Stimulated activated naive CD8-positive, alpha-beta T cell treated with anti-CD3 and anti-CD28 coated beads, Interleukin-15, Interleukin-2, amounts not matched to agents 100 ng/mL and 50 ng/mL, for 24 hours (primary cell): ENCODE results near the gene CCDC6.
"Not testable (repeated sequence)": the region's sequence is repeated elsewhere in the genome, so short reads cannot be mapped to it uniquely, and the experiment has no call there.

ENCODE experiments used
- H3K27ac Mint-ChIP-seq: one replicate; pipeline ENCODE4 v1.8.0; 2021; ENCODE audit warnings: mild to moderate bottlenecking, mixed read lengths
- H3K27me3 Mint-ChIP-seq: one replicate; pipeline ENCODE4 v1.8.0; 2021; ENCODE audit warnings: mixed read lengths
- H3K36me3 Mint-ChIP-seq: one replicate; pipeline ENCODE4 v1.8.0; 2021; ENCODE audit warnings: low read depth, mixed read lengths
- H3K4me1 Mint-ChIP-seq: one replicate; pipeline ENCODE4 v1.8.0; 2021; ENCODE audit warnings: low read depth, mixed read lengths
- H3K4me3 Mint-ChIP-seq: one replicate; pipeline ENCODE4 v1.8.0; 2021; ENCODE audit warnings: mild to moderate bottlenecking, mixed read lengths
- H3K9me3 Mint-ChIP-seq: one replicate; pipeline ENCODE4 v1.8.0; 2021; ENCODE audit warnings: mixed read lengths

CCDC6 gene

GRCh38 chr10:59906417-59907202 lies at the start of gene CCDC6:
Gene CCDC6, minus strand, starts transcription at chr10:59906556. Its CDS starts 132 bp downstream, at chr10:59906424.
- H3K9me3 Mint-ChIP-seq = no peaks in the 10 kb centered on the region
- H3K36me3 Mint-ChIP-seq = peaks cover 34% of the 10 kb centered on the region
- no peaks in the 10 kb centered on the region for H3K27me3 Mint-ChIP-seq
- peaks cover 61% of the 10 kb centered on the region for H3K4me1 Mint-ChIP-seq
- peak within 1 kb of the TSS; percentile 99 for H3K27ac Mint-ChIP-seq
- peak within 1 kb of the TSS; percentile 95 for H3K4me3 Mint-ChIP-seq

DNA sequence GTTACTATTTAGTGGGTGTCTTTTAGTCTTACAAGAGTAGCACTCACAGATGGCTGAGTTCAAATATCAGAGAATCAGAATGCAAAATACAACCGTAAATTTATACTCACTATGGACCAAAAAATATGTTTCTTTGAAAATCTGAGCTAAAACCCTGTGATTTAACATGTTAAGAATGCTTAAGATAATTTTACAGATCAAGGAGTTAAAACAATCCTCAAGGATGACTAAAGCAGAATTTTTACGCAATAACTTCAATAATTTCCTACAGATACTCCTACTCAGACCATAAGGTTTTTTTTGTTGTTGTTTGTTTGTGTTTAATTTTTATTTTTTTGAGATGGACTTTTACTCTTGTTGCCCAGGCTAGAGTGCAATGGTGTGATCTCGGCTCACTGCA lies 47.9 kb upstream of the CCDC6 start:
- H3K4me3 Mint-ChIP-seq = no peak overlapping the region
- peaks cover 17% of the 10 kb centered on the region for H3K27me3 Mint-ChIP-seq
- no peak overlapping the region for H3K27ac Mint-ChIP-seq
- H3K9me3 Mint-ChIP-seq = no peaks in the 10 kb centered on the region
- no peaks in the 10 kb centered on the region for H3K36me3 Mint-ChIP-seq
- H3K4me1 Mint-ChIP-seq = no peaks in the 10 kb centered on the region

DNA sequence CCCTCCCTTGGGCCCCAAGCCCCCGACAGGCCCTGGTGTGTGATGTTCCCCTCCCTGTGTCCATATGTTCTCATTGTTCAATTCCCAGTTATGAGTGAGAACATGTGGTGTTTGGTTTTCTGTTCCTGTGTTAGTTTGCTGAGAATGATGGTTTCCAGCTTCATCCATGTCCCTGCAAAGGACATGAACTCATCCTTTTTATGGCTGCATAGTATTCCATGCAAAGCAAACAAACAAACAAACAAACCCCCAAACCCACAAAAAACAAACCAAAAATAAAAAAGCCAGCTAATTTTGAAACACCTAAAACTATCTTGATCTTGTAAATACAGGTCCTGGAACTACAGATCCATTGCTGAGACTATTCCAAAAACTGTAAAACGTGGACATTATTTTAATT lies 47.4 kb upstream of the CCDC6 start:
- H3K4me1 Mint-ChIP-seq, H3K27ac Mint-ChIP-seq, H3K9me3 Mint-ChIP-seq, H3K36me3 Mint-ChIP-seq, H3K4me3 Mint-ChIP-seq: not testable (repeated sequence)
- H3K27me3 Mint-ChIP-seq = peaks cover 15% of the 10 kb centered on the region

GRCh38 chr10:59950105-59950504 lies 43.7 kb upstream of the CCDC6 start:
- peaks cover 19% of the 10 kb centered on the region for H3K27me3 Mint-ChIP-seq
- no peak overlapping the region for H3K27ac Mint-ChIP-seq
- no peaks in the 10 kb centered on the region for H3K4me1 Mint-ChIP-seq
- H3K9me3 Mint-ChIP-seq = no peaks in the 10 kb centered on the region
- H3K36me3 Mint-ChIP-seq = no peaks in the 10 kb centered on the region
- no peak overlapping the region for H3K4me3 Mint-ChIP-seq

DNA sequence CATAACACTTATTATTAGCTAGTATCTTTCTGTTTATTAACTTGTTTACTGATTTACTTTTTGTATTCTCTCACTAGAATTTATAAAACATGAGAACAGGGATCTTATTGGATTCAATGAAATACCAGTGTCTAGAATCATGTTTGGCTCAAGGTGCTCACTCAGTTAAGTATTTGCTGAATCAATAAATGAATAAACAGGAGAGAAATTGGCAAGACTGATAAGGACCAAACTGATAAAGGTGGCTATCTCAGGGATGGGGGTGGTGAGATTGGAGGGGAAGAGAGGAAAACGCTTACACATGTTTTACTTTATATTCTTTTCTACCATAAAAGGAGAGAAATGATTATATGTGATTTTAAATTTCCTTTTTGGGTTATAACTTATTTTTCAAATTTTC lies 43.3 kb upstream of the CCDC6 start:
- Mint-ChIP-seq H3K4me1 (no peaks in the 10 kb centered on the region), H3K27ac (no peak overlapping the region), H3K9me3 (no peaks in the 10 kb centered on the region), H3K4me3 (no peak overlapping the region), H3K36me3 (no peaks in the 10 kb centered on the region), H3K27me3 (peaks cover 22% of the 10 kb centered on the region)

DNA sequence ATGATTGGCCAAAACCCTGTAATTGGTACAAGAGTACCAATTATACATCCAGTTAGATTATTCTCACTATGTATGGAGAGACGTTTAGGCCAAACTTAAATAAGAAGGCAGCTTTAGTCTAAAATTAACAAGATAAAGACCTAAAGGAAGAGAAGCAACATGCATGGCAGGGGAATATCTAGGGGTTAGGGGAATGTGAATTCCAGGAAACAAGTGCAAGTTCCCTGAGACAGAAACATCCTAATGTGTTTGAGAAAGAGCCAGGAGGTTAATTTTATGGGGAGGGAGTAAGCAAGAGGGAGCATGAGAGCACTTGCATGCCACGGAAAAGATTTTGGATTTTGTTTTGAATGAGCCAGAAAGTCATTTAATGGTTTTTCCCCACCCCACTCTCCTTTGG lies 39.6 kb upstream of the CCDC6 start:
- Mint-ChIP-seq H3K27me3 (peaks cover 20% of the 10 kb centered on the region), H3K27ac (no peak overlapping the region), H3K4me1 (no peaks in the 10 kb centered on the region), H3K9me3 (no peaks in the 10 kb centered on the region), H3K36me3 (no peaks in the 10 kb centered on the region), H3K4me3 (no peak overlapping the region)

- Mint-ChIP-seq H3K4me1 (no peaks in the 10 kb centered on the region), H3K27ac (no peak overlapping the region), H3K36me3 (no peaks in the 10 kb centered on the region), H3K4me3 (no peak overlapping the region), H3K9me3 (no peaks in the 10 kb centered on the region), H3K27me3 (peaks cover 20% of the 10 kb centered on the region)
Observed at GRCh38 chr10:59945590-59945989, 39.2 kb upstream of the CCDC6 start.

GRCh38 chr10:59944339-59944935 lies 38.1 kb upstream of the CCDC6 start:
- no peak overlapping the region for H3K27ac Mint-ChIP-seq
- no peak overlapping the region for H3K4me3 Mint-ChIP-seq
- H3K27me3 Mint-ChIP-seq = peaks cover 19% of the 10 kb centered on the region
- no peaks in the 10 kb centered on the region for H3K4me1 Mint-ChIP-seq
- H3K9me3 Mint-ChIP-seq = no peaks in the 10 kb centered on the region
- no peaks in the 10 kb centered on the region for H3K36me3 Mint-ChIP-seq

DNA sequence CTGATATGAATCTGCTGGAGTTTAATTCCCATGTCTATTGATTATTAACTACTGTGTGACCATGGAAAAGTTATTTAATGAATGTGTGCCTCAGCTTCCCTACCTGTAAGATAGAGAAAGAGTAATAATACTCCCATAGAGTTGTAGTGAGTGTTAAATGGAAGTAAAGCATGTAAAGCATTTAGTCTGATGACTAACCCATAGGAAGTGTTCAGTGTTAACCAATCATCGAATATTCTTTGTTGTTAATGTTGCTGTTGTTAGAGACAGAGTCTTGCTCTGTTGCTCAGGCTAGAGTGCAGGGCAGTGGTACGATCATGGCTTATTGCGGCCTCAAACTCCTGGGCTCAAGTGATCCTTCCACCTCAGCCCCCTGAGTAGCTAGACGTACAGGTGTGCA lies 36.2 kb upstream of the CCDC6 start:
- Mint-ChIP-seq H3K4me1 (no peaks in the 10 kb centered on the region), H3K4me3 (no peak overlapping the region), H3K36me3 (no peaks in the 10 kb centered on the region), H3K27me3 (peaks cover 16% of the 10 kb centered on the region), H3K27ac (no peak overlapping the region), H3K9me3 (no peaks in the 10 kb centered on the region)

DNA sequence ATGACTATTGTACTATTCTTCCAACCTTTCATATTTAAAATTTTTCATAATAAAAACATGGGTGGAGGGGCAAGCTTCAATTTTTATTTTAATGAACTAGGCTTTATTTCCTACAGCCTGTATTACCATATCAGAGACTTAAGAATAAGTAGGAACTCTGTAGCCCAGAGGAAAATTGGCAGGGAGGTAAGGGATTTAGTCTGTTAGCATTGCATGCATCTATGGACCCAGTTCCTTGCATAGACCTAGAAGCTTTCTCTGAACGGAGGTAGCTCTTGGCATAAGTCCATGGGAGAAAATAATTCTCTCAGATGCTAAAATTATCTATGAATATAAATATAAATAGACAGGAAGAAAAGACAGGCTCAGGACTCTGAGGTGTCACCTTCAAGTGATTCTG lies 31.4 kb upstream of the CCDC6 start:
- H3K36me3 Mint-ChIP-seq = no peaks in the 10 kb centered on the region
- H3K27ac Mint-ChIP-seq = no peak overlapping the region
- H3K9me3 Mint-ChIP-seq = no peaks in the 10 kb centered on the region
- no peaks in the 10 kb centered on the region for H3K4me1 Mint-ChIP-seq
- no peak overlapping the region for H3K4me3 Mint-ChIP-seq
- H3K27me3 Mint-ChIP-seq = peaks cover 8% of the 10 kb centered on the region

DNA sequence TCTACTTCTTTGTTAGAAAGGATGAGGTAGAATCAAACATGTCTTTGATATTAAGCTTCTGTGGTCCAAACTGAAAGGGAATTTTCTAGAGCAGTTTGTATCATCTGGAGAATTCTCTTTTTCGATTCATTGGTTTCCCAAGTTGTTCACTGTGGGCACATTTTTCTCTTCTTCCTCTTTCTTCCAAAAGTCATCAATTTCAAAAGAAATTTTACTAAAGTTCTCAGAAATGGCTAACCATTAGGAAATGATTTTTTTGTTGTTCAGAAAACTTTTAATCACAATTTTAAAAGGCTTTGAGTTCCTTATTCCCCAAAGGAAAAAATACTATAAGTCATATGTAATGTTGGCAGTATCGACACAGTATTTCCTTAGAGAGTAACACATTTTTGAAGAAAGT lies 28.3 kb upstream of the CCDC6 start:
- H3K4me1 Mint-ChIP-seq = no peaks in the 10 kb centered on the region
- no peaks in the 10 kb centered on the region for H3K9me3 Mint-ChIP-seq
- H3K27ac Mint-ChIP-seq = no peak overlapping the region
- no peak overlapping the region for H3K4me3 Mint-ChIP-seq
- H3K27me3 Mint-ChIP-seq = peaks cover 12% of the 10 kb centered on the region
- H3K36me3 Mint-ChIP-seq = no peaks in the 10 kb centered on the region

- not testable (repeated sequence) for H3K4me1 Mint-ChIP-seq, H3K4me3 Mint-ChIP-seq, H3K27ac Mint-ChIP-seq, H3K9me3 Mint-ChIP-seq, H3K36me3 Mint-ChIP-seq
- peaks cover 19% of the 10 kb centered on the region for H3K27me3 Mint-ChIP-seq
Observed at GRCh38 chr10:59930788-59931521, 24.6 kb upstream of the CCDC6 start.

DNA sequence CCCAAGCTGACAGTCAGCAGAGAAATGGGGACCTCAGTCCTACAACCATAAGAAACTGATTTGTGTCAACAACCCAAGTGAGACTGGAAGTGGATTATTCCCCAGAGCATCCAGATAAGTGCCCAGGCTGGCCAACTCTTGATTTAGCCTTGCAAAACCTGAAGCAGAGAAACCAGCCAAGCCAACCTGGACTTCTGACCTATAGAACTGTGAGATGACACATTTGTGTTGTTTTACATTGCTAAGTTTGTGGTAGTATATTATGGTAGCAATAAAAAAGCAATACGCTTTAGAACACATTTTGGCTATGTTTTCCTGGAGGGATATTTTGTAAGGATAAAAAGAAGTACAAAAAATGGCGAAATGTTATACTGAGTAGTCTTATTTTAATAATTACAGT lies 19.7 kb upstream of the CCDC6 start:
- Mint-ChIP-seq H3K36me3 (peaks cover 4% of the 10 kb centered on the region), H3K27ac (no peak overlapping the region), H3K27me3 (peaks cover 18% of the 10 kb centered on the region), H3K4me3 (no peak overlapping the region), H3K4me1 (no peaks in the 10 kb centered on the region), H3K9me3 (peaks cover 15% of the 10 kb centered on the region)

DNA sequence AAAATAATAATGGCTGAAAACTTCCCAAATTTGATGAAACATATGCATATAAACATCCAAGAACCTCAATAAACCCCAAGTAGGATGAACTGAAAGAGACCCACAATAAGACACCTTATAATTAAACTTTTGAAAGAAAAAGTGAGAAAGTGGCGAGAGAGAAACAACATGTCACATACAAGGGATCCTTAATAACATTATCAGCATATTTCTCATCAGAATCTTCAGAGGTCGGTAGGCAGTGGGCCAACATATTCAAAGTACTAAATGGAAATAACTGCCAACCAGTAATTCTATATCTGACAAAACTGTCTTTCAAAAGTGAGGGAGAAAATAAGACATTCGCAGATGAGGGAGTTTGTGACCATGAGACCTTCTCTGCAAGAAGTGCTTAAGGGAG lies 16.6 kb upstream of the CCDC6 start:
- no peak overlapping the region for H3K27ac Mint-ChIP-seq
- no peaks in the 10 kb centered on the region for H3K4me1 Mint-ChIP-seq
- no peak overlapping the region for H3K4me3 Mint-ChIP-seq
- H3K36me3 Mint-ChIP-seq = peaks cover 4% of the 10 kb centered on the region
- H3K27me3 Mint-ChIP-seq = peaks cover 31% of the 10 kb centered on the region
- peaks cover 15% of the 10 kb centered on the region for H3K9me3 Mint-ChIP-seq

GRCh38 chr10:59917922-59918321 lies 11.6 kb upstream of the CCDC6 start:
- Mint-ChIP-seq H3K27me3 (peaks cover 26% of the 10 kb centered on the region), H3K36me3 (peaks cover 7% of the 10 kb centered on the region)

More at GRCh38 chr10:59917922-59918321, 11.6 kb upstream of the CCDC6 start:
- Mint-ChIP-seq H3K27ac (no peak overlapping the region), H3K9me3 (peaks cover 13% of the 10 kb centered on the region), H3K4me3 (no peak overlapping the region), H3K4me1 (no peaks in the 10 kb centered on the region)
